Iris pigment epithelial cell (primary cell): Measurements from ENCODE around the gene EXOC2.
"Not testable (repeated sequence)": the region's sequence is repeated elsewhere in the genome, so short reads cannot be mapped to it uniquely, and the experiment has no call there.

Experiments
- DNase-seq: peaks from one replicate; pipeline ENCODE4 v3.0.0-alpha.2; 2011; ENCODE audit warnings: low read depth

EXOC2 gene

GRCh38 chr6:628766-629165 is 64.2 kb downstream of the EXOC2 start:
- no peak for DNase-seq

- peak; percentile 56 for DNase-seq
These were observed 66.7 kb downstream of the EXOC2 start for GRCh38 chr6:626236-626635.

- DNase-seq: peak; percentile 37
These were observed 68.0 kb downstream of the EXOC2 start for GRCh38 chr6:624979-625378.

- no peak for DNase-seq
These were observed 70.5 kb downstream of the EXOC2 start for GRCh38 chr6:622462-622861.

- peak; percentile 26 for DNase-seq
These were observed 71.0 kb downstream of the EXOC2 start for GRCh38 chr6:621931-622330.

- no peak for DNase-seq
These were observed 72.0 kb downstream of the EXOC2 start for GRCh38 chr6:620950-621349.

- DNase-seq: no peak
These were observed 72.8 kb downstream of the EXOC2 start for GRCh38 chr6:620166-620565.

- no peak for DNase-seq
These were observed 75.4 kb downstream of the EXOC2 start for GRCh38 chr6:617456-618100.

- DNase-seq: no peak
These were observed 79.0 kb downstream of the EXOC2 start for GRCh38 chr6:613981-614380.

GRCh38 chr6:611928-612327 is 81.0 kb downstream of the EXOC2 start:
- no peak for DNase-seq

GRCh38 chr6:610882-611281 is 82.1 kb downstream of the EXOC2 start:
- peak; percentile 54 for DNase-seq

GRCh38 chr6:609905-610304 is 83.0 kb downstream of the EXOC2 start:
- DNase-seq: no peak

GRCh38 chr6:606829-607379 is 86.0 kb downstream of the EXOC2 start:
- DNase-seq: no peak

- not testable (repeated sequence) for DNase-seq
These were observed 87.0 kb downstream of the EXOC2 start for GRCh38 chr6:605895-606294.

- no peak for DNase-seq
These were observed 88.4 kb downstream of the EXOC2 start for GRCh38 chr6:604579-604978.

GRCh38 chr6:603265-603664 is 89.7 kb downstream of the EXOC2 start:
- no peak for DNase-seq

GRCh38 chr6:599576-600448 is 93.1 kb downstream of the EXOC2 start:
- DNase-seq: no peak

- DNase-seq: no peak
These were observed 99.1 kb downstream of the EXOC2 start for GRCh38 chr6:593907-594212.

- peak; percentile 51 for DNase-seq
These were observed 99.6 kb downstream of the EXOC2 start for GRCh38 chr6:593139-593906.

- no peak for DNase-seq
These were observed 103.8 kb downstream of the EXOC2 start for GRCh38 chr6:589090-589489.

- DNase-seq: no peak
These were observed 106.4 kb downstream of the EXOC2 start for GRCh38 chr6:586553-586952.

GRCh38 chr6:583635-584034 is 109.3 kb downstream of the EXOC2 start:
- DNase-seq: no peak

- no peak for DNase-seq
These were observed 109.8 kb downstream of the EXOC2 start for GRCh38 chr6:583116-583515.
